CD4-positive, alpha-beta T cell treated with Interleukin-15 for 4 hours (primary cell): Measurements from ENCODE around the gene ANKRD42.
"Not testable (repeated sequence)": the region's sequence is repeated elsewhere in the genome, so short reads cannot be mapped to it uniquely, and the experiment has no call there.

Experiments used
- DNase-seq: peaks from one replicate; pipeline ENCODE4 v3.0.0-alpha.2; 2020; ENCODE audit warnings: low spot score

The ANKRD42 gene

DNA sequence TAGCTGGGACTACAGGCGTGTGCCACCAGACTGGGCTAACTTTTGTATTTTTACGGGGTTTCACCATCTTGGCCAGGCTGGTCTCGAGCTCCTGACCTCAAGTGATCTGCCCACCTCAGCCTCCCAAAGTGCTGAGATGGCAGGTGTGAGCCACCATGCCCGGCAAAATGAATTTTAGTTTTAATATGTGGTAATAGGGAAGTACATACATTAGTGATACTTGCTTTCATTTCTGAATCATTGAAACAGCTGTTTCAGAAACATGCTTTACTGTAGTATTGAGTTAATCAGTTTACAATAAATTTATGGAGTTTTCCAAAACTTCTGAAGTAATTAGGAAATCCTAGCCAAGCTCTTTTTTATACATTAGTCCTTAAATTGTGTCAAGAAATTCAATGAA is 21.0 kb upstream of the ANKRD42 start:
- DNase-seq = no peak

DNA sequence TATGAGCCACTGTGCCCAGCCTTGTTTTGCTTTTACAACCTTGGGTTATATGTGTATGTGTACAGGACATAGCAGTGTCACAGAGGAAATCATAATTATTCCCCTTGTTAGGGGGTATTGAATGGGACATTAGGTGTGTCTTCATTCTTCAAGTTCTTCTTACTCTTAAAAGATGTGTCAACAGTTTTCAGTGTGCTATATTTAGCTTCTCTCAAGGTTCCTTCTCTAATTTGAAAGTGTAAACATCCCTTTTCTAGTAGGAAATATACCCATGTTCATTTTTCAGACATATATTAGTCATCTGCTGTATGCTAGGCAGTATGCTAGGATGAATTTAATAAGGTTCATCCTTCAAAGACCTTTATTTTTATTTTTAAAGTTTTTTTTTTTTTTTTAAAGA is 19.5 kb upstream of the ANKRD42 start:
- no peak for DNase-seq

DNA sequence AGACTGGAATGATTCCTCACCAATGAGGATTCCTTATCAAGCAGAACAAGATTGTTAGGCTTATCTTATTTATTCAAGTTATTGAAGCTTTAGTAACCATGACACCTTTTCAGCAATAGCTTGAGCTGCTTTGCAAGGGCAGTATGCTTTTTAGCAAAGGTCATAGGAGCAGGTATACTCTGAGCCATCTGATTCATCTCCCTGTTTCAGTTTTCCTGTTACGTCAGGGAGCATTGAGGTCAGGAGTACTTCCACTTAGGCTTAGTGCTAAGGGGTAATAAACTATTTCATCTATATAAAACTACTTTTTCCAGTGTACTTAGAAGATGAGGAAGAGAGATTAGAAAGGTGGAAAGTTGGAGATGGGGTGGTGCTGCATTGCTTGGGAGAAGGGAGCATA is 17.7 kb upstream of the ANKRD42 start:
- no peak for DNase-seq

DNA sequence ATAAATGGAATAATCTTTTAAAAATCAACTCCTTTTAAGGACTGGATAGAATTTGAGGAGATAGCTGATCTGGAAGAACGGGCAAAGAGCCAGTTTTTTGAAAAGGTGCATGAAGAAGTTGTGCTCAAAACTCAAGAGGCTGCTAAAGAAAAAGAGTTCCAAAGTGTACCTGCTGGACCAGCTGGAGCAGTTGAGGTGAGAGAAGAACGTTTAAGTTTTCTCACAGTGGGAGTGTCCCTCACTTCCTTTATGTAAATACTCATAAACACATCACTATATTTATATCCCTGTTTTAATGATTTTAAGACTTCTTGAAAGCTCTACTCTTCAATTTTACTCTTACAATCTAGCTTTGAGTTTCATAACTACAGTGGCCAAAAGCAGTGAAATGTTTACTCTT is 11.7 kb upstream of the ANKRD42 start:
- DNase-seq = no peak

DNA sequence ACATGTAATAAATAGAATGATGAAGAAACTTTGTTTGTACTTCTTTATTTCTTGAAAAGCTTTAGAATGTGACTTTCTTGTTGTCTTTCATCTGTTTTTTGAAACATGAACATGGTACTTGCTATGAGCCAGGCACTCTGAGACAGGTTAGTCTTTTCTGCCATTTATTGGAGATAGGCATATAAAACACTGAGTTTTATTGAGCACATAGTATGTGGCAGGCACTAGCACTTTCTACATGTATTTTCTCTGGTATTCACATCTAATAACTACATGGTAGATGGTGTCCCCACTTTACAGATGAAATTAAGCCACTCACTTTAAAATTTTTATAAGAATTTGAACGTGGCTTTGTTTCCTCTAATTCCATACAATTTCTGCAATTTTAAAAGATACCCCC is 7.7 kb upstream of the ANKRD42 start:
- DNase-seq = no peak

DNA sequence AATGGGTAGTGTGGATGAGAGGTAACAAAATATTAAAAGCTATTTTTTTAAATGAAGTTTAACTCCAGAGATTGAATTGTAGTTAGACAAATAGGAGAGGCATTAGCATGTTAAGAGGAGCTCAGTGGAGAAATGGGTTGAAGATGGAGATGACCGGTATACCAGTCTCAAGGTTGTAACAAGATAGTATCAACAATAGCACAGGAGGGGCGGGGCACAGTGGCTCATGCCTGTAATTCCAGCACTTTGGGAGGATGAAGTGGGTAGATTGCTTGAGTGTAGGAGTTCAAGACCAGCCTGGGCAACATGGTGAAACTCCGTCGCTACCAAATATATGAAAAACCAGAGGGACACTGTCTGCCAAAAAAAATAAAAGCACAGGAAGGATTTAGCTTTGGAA is 6.0 kb upstream of the ANKRD42 start:
- no peak for DNase-seq

DNA sequence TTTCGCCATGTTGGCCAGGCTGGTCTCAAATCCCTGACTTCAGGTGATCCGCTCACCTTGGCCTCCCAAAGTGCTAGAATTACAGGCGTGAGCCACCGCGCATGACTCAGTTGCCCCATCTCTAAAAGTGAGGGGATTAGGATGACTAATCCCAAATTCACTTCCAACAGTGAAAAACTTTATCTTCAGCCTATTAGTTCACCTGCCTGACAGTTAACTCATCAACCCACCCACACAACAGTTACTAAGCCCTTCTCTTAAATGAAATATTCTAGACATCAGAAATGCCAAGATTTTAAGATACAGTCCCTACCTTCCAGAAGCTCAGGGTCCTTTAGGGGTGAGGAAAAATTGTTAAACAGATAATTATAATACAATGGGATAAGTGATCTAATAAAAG is 2.0 kb upstream of the ANKRD42 start:
- no peak for DNase-seq

DNA sequence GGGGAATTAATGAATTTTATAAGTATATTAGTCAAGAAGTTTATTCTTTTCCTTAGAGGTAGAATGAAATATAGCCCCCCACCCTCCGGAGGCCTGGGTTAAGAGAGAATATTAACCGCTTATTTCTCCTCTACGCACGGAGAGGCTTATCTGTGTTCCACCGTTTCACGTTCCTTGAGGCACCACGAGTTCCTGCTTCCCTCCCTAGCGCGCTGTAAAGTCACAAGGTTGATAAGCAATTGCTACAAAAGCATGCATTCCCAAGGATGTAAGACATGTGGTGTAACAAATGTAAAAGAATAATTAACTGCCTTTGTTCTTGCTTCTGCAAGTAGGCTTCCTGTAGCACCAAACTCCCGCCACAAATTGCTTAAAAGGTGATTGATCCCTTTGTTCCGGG is 1.5 kb upstream of the ANKRD42 start:
- DNase-seq = no peak

DNA sequence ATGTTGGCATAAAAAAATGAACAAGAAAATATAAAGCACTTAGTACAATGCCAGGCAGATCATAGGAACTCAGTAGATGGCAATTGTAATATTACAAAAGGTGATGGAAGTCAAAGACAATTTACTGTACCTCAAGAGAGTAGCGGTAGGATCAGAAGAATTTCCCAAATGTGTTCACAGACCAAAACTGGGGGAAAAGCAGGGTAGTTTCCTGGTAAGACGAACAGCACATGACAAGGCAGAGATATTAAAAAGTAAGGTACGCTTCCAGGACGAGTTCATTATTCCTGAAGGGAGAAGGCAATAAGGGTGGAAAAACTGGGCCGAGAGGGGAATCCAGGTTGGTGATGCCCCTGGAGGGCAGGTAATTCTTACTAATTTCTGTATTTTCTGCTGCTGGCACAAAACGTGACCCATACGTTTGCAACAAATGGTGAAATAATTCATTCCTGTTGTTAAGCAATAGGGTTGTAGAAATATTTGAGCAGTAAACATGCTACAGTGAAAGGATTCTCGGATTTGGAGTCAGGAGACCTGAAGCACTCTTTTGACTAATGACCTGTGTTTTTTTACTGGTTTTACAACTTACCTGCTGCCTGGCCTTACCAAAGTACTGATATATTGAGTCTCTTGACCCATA is 786 bp upstream of the ANKRD42 start:
- DNase-seq = no peak

DNA sequence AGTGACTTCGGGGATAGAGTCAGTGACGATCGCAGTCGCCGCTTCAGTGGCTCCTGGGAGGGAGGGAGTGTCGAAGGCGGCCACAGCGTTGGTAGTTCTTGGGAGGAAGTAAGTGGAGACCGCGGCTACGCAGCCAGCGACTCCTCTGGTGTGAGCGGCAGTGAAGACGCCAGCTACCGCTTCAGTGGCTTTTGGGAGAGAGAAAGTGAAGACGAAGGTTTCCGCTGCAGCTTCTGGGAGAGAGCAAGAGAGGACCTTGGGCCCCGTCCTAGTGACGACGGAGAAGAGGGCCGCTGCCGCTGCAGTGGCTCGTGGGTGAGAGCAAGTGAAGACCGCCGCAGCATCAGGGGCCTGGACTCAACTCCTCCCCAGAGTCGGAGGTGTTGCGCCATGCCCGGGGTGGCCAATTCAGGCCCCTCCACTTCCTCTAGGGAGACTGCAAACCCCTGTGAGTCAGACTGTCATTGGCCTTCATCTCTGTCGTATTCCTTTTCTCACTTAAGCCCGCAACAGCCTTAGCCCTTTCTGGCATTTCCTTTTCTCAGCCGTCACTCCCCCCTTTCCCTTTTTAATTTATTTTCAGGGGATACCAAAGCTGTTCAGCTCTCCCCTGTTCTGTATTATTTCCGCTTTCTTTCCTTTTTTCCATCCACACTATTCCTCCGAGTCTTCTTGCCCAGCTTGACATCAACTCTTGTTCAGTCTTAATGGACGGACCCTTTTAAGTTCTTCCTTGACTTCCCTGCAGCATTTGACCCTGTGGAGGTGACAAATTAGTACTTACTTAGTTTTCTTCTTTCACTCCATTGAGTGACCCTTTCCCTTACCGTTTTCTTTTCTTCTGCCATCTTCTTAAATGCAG is 1.0 kb downstream of the ANKRD42 start:
- DNase-seq = peak; percentile 48

DNA sequence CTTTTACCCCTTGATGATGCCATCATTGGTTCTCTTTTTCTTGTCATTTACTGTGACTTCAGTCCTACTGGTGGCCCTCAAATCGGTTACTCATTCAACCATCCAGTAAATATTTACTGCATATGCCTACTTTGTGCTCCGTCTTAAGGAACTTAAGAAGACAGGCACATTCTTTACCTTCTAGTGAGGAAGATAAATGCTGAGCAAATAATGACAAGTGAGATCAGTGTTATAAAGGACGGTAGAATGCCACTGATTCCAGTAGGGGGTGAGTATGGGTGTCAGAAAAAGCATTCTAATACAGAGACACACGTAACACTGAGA is 1.6 kb downstream of the ANKRD42 start:
- DNase-seq = no peak

DNA sequence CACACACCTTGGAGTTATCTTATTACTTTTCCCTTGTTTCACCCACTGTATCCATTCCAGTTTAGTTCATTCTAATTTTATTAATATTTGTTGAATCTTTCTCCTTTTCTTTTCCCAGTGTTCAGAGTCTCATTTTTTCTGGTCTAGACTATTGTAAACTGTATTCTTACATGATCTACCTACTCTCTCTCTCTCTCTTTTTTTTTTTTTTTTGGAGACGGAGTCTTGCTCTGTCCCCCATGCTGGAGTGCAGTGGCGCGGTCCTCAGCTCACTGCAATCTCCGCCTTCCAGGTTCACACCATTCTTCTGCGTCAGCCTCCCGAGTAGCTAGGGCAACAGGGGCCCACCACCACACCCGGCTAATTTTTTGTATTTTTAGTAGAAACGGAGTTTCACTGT is 2.1 kb downstream of the ANKRD42 start:
- DNase-seq = no peak

DNA sequence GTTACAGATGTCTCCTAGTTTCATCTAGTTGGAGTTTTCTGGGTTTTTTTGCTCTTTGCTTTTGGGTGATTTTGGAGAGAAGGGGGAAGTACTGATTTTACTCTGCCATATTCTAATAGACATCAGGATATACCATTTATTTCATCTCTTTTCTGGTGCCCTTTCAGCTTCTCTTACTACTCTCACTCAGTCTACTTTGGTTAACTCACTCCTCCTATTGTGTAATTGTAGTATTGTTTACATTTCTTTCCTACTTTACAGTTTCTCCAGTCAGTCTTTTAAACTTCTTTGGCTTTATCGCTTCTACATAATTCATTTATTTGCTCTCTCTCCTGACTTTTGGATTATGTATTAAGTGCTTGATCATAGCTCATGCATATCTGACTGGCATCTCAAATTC is 6.5 kb downstream of the ANKRD42 start:
- DNase-seq = no peak

DNA sequence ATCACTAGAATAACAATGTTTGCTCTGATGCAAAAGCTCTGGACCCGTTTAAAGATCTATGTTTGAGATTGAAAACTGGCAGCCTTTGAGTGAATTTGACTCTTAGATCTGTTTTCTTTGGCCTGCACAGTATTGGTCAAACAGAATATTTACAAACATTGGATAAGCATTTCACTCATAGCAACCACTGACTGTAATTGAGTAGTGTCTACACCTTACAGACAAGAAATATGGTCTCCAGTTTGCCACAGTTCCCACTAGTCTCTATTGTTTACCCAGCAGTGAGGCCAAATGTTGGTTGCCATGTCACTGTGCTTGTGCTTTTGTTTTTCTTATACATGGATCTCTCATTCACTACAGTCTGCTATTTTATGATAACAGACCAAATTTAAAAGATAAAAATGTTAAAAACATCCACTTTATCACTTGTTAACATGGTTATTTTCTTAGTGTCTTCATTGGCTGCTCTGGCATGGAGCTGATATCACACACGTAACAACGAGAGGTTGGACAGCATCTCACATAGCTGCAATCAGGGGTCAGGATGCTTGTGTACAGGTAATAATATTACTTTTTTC is 12.2 kb downstream of the ANKRD42 start:
- no peak for DNase-seq

DNA sequence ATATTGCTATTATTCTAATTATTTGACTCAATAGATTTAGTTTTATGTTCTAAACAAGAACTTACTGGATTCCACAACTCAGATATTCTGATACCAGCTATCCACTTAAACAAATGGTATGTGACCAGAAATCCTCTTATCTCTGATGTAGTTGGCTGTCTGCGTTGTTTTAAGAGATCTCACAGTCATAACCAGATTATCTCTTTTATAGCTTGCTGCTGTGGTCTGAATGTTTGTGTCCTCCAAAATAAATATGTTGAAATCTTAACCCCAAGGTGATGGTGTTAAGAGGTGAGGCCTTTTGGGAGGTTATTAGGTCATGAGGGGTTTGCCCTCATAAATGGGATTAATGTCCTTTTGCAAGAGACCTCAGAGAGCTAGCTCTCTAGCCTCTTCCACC is 12.7 kb downstream of the ANKRD42 start:
- no peak for DNase-seq

DNA sequence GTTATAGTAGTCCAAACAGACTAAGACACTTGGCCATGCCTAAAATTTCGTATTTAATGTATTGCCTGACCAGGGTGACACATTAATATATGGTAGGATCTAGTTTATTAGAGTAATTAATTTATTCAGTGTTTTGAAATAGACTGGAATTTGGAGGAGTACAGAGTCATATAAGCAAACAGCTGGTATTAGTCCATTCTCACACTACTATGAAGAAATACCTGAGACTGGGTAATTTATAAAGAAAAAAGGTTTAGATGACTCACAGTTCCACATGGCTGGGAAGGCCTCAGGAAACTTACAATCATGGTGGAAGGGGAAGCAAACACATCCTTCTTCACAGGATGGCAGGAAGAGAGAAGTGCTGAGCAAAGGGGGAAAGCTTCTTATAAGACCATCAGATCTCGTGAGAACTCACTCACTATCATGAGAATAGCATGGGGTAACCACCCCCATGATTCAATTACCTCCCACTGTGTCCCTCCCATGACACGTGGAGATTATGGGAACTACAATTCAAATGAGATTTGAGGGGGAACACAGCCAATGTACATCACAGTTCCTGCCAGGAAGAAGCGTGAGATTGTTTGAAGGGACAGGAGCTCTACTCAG is 13.4 kb downstream of the ANKRD42 start:
- DNase-seq = not testable (repeated sequence)

DNA sequence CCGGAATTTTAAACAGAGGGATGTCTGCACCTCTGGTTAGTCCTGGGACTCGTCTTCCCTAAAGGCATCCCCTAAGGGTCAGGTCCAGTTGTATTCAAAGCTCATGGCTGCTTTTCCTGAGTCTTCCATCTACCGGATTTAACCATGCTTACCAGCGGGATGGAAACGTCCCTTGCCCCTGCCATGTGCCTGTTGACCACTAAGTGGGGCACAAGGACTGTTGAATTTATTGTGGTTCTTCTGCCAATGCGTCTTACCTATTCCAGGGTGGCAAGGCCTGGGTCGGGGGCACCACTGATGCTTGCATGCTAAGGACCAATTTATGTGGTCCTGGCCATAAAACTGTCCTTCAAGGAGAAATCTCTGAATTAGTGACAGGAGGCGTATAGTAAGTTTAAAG is 25.6 kb downstream of the ANKRD42 start:
- no peak for DNase-seq

DNA sequence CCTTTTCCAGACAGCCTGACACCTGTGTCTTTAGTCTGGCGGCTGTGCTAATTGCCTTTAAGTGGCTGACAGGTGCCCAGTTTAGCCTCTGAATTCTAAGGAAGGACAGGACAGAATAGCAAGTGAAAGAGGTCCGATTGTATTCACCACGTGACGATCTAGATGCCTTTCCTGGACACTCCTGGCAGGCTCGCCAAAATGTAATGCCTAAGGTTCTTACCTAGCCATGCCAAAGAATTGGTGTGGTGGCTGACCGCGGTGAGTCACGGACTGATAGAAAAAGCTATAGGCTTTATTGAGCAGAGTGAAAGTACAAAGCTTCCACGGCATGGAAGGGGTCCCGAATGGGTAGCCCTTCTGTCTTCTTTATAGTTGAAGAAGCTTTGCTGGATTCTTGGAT is 26.7 kb downstream of the ANKRD42 start:
- DNase-seq = no peak

DNA sequence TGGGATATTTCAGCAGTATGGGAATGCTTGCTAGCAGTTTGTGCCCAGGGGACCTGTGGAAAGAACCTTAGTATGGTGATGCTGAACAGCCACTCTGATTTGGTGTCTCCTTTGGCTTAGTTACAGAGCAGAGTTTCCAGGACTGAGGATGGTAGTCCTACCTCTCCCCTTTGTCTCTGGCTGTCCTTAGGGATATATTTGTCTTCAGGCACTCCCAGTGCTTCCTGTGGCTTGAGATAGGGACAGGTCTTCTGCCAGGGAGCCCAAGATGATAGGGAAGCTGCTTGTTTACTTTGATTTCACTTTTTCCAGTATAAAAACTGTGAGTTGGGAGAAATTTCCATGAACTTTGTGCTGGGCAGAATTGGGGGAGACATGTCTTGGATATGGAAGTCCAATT is 28.2 kb downstream of the ANKRD42 start:
- no peak for DNase-seq

DNA sequence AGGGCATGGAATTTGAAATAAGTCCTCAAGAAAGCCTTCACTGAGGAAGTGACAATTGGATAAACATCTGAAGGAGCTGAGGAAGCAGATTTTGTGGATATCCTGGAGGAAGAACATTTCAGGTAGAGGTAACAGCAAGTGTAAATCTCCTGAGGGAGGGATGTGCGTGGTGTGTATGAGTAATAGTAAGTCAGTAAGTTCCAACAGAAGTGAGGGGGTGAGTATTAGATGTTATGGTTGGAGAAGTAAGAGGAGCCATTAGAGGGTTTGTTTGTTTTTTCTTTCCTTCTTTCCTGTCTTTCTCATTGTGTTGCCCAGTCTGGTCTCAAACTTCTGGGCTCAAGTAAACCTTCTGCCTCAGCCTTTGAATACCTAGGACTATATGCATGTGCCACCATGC is 29.0 kb downstream of the ANKRD42 start:
- DNase-seq = no peak

DNA sequence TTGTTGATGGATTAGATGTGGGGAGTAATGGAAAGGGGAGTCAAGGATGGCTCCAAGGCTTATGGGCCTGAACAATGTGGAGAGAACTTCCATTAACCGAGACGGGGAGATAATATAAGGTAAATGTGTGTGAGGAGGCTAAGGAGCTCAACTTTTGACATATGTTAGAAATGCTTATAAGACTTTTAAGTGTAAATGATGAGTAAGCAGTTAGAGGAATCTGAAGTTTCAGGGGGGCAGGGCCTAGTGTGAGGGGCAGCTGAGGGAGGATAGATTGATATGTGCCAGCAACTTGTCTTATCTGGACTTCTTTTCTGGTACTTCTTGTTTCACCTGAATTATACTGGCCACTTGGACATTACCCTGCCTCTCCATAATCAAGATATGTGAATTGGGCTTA is 29.9 kb downstream of the ANKRD42 start:
- DNase-seq = no peak

DNA sequence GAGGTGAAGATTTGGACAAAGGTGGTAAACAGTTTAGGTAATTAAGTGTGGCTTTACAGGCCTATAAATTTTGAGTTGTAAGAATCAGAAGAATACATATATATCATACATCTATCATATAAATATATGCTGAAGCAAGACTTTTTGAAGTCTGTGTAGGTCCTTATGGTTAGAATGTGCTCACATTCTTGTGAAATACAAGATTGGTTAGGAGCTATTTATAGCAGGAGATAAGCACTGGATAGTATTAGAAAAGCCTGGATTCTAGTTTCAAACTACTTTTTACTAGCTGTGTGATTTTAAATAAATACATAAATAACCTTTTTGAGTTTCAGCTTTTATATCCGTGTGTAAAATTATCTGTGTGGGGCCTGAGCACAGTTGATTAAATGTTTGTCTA is 42.3 kb downstream of the ANKRD42 start:
- no peak for DNase-seq

DNA sequence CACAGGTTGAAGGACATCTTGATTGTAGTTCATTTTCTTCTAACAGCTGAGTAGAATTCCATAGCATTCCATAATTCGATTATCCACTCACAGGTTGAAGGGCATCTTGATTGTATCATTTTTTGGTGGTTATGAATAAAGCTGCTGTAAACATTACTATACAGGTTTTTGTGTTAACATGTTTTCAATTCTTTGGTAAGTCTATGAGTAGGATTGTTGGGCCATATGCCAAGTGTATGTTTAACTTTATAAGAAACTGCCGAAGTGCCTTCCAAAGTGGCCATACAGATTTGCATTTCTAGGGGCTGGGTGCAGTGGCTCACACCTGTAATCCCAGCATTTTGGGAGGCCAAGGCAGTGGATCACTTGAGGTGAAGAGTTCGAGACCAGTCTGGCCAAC is 44.6 kb downstream of the ANKRD42 start:
- no peak for DNase-seq
